COLO829 (cell line): ENCODE data around the gene MAGEF1.

Source experiments
- DNase-seq: peaks from one replicate; pipeline ENCODE4 v3.0.0; 2012; ENCODE audit warnings: low spot score

Gene MAGEF1

DNA sequence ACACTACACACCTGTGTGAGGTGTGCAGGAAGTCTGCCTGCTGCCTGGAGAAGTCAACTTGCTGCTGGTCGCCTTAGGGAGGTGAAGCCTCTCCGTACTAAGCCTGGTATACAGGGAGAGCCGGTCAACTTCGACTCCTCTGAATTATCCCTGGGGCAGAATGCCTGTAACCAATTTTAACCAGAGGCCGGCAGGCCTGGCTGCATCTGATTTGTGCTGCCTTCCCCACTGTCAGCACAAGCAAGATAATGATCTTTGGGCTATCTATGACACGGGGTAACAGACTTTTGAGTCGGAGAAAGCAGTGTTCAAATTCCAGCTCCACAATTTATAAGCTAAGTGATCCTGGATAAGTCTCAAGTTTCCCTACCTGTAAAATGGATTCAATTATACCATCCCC, 42.3 kb downstream of the MAGEF1 start:
- no peak for DNase-seq

DNA sequence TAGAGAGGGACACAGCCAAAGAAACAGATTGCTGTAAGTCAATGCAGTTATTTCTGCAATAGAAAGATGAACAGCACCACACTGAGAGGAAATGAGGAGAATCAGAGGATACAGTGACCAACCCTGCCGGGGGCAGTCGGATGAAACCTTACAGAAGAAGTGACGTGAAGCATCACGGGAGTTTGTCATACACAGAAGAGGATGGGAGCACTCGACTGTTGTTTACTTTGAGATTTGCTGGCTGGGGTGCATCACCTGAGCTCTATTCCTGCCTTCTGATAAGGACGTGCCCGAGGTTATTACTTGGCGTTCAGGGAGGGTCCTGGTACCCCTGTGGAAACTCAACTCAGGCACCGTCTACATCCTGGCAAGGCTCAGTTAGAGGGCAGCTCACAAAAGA, 45.4 kb downstream of the MAGEF1 start:
- no peak for DNase-seq

DNA sequence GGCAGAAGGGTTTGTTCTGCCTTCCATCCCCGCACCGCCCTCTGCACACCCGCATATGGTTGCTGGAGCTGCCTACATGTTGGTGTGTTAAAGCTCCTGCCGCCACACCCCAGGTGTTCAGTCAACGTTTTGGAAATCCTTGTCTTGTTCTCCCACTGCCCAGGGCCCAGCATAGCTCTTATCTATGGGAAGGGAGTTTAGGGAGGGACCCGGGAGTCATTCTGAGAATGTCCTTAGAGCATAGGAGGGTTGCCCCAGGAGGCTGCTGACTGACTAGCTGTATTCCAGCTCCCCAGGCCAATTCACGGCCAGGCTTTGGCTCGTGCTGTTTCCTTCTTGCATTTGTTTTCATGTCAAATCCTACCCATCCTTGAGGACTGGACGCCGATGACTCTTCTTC, 46.8 kb downstream of the MAGEF1 start:
- no peak for DNase-seq

DNA sequence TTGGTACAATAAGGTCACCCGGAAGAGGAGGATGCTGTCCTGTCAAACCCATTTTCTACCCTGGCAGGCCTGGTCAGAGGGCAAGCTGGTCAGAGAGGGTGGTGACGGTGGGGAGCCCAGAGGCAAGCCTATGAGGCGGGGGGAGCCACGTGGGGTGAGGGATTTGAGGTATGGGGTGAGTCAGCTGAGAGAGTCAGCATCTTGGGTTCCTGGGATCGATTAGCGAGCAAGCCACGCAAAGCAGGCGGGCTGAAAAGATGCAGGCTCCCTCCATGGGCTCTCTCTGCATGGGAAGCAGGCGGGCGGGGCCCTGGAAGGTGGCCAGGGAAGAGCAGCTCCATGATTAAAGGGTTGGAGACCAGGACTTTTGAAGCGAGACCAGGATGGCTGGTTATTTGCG, 48.1 kb downstream of the MAGEF1 start:
- no peak for DNase-seq

DNA sequence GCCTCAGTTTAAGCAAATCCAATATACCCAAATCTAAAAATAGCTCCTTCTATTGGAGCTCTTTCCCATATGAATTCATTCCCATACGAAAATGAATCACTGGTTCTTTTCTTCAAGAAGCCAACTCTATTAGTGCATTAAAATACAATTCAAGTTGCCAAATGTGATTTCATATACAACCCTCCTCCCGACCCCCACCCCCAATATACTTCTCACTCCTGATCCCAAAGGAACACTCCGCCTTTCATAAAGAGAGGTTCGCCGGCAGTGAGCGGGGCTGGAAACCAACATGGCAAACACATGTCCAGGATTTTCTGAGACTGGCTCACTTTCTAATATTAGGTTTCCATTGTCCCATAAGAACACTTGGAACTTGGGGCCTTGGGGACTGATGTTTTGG, 48.5 kb downstream of the MAGEF1 start:
- no peak for DNase-seq

DNA sequence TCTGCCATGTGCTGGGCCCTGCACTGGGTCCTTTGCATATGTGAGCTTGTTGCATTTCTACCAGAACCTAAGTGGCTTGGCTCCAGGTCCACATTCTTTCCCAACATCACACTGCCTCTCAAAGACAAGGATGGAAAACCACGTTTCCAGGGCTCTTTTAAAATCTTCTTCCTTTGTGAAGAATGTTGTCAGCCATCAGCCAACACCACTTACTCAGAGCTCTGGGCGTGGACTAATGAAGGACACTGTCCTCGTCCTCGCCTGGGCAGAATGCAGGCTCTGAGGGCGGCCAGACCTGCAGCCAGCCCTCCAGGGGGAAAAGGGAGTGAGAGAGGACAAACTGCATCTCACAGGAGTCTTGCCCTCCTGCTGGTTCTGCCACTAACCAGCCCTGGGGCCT, 49.7 kb downstream of the MAGEF1 start:
- DNase-seq: no peak

DNA sequence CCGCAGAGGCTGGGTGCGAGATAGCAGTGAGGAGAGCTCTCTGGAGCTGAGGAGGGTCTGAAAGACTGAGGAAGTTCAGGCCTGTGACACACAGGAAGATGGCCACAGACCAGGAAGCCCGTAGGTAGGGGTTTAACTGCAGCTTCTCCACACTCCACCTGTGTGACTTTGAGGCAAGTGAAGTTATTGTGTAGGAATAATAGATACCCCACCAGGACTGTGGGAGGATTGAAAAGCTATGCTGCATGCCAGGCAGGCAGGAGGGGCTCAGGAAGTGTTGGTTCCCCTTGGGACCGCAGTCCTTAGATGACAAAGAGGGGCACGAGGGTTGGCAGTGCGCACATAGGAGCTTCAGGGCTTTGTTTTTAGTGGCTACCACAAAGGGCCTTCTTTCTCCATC, 50.9 kb downstream of the MAGEF1 start:
- no peak for DNase-seq
